Natural killer cell (primary cell): ENCODE data around the gene SLC16A13. TPM values are rescaled to one million over a fixed set of nuclear protein-coding genes. Genes with fewer than 3 reads are reported as not detected.

ENCODE experiments used
- ATAC-seq, 3 donors: fragments of 150-1000 bp in 2 of 3; fragments of 200-7000 bp in 1 of 3; cut with Tn5 transposase; 1 replicate in 1 of 3; 2 replicates in 2 of 3; pipeline ENCODE4 v1.10.0; 2021; ENCODE audit warnings: mild to moderate bottlenecking in 2 of 3, moderate library complexity in 2 of 3
- DNase-seq, 2 donors: peaks; one replicate each; pipeline versions ENCODE4 v3.0.0 to v3.0.0-alpha.2; 2013 to 2021; ENCODE audit warnings: mixed read lengths in 1 of 2
- H3K27ac ChIP-seq: one replicate; pipeline ENCODE4 v1.5.1; 2013; ENCODE audit warnings: mild to moderate bottlenecking, low read length
- H3K27me3 ChIP-seq: one replicate; pipeline ENCODE4 v1.6.1; 2013; ENCODE audit warnings: low read length; ENCODE audit not compliant: control insufficient read depth, insufficient read depth
- H3K36me3 ChIP-seq: one replicate; pipeline ENCODE4 v1.6.1; 2013; ENCODE audit warnings: low read length; ENCODE audit not compliant: control insufficient read depth, insufficient read depth
- H3K4me1 ChIP-seq: one replicate; pipeline ENCODE4 v1.6.1; 2013; ENCODE audit warnings: low read length; ENCODE audit not compliant: control insufficient read depth, insufficient read depth
- H3K4me3 ChIP-seq: one replicate; pipeline ENCODE4 v1.5.1; 2013; ENCODE audit warnings: low read length
- H3K9me3 ChIP-seq: one replicate; pipeline ENCODE4 v1.6.1; 2013; ENCODE audit warnings: low read length; ENCODE audit not compliant: control insufficient read depth, insufficient read depth
- H3K27ac Mint-ChIP-seq, 2 donors: one replicate each; pipeline ENCODE4 v1.8.0; 2022; ENCODE audit warnings: mild to moderate bottlenecking in 2 of 2, mixed read lengths in 2 of 2, moderate library complexity in 1 of 2
- H3K27me3 Mint-ChIP-seq, 2 donors: one replicate each; pipeline ENCODE4 v1.8.0; 2022; ENCODE audit warnings: low read depth in 2 of 2, mixed read lengths in 2 of 2
- H3K36me3 Mint-ChIP-seq: one replicate; pipeline ENCODE4 v1.8.0; 2022; ENCODE audit warnings: mixed read lengths
- H3K4me1 Mint-ChIP-seq, 2 donors: one replicate each; pipeline ENCODE4 v1.8.0; 2022; ENCODE audit warnings: mixed read lengths in 2 of 2
- H3K4me3 Mint-ChIP-seq: one replicate; pipeline ENCODE4 v1.8.0; 2022; ENCODE audit warnings: mild to moderate bottlenecking, moderate library complexity, mixed read lengths
- H3K9me3 Mint-ChIP-seq, 2 donors: one replicate each; pipeline ENCODE4 v1.8.0; 2022; ENCODE audit warnings: mixed read lengths in 2 of 2
- CTCF ChIP-seq: fragments of 200-600 bp; IDR thresholded peaks from one replicate; pipeline ENCODE4 v1.8.0; 2022; ENCODE audit warnings: antibody characterized with exemption
- WGBS: methylation state at CpG from one replicate; pipeline ENCODE4 v1.1.7; 2013; ENCODE audit warnings: missing lambda C conversion rate; ENCODE audit not compliant: insufficient coverage; 5-methylcytosine and 5-hydroxymethylcytosine counted together
- intact Hi-C: fragments of 100-400 bp; cut with micrococcal nuclease; formaldehyde crosslinking; loops from one replicate; pipeline ENCODE4 v1.14.2; 2022
- total RNA-seq, 4 donors: library from RNA; stranded (reverse); fragments of 120-200 nt in 1 of 4; gene quantifications; one replicate each; pipeline versions ENCODE4 v1.2.3 to v1.2.4, GENCODE V29; 2013 to 2022

Gene SLC16A13
- total RNA-seq, 3 donors from 2014 or later (not counting 1 experiment from before 2014, with no cell fraction given), result 4.8 to 7.0 (median 6.0) TPM

- H3K36me3 Mint-ChIP-seq, result peaks cover 14% of the 10 kb centered on the region
- ATAC-seq (no peak), DNase-seq (peak in 1 of 2 donors; percentile 72)
- WGBS, result 81% methylated on average over 10 of the region's 10 CpGs
- H3K9me3 Mint-ChIP-seq, result no peaks in the 10 kb centered on the region
- H3K27me3 ChIP-seq, result no peaks in the 10 kb centered on the region
- no peaks in the 10 kb centered on the region for H3K4me1 ChIP-seq
- H3K4me3 Mint-ChIP-seq, result no peak overlapping the region
- peaks cover 21 to 32% of the 10 kb centered on the region in 2 donors for H3K4me1 Mint-ChIP-seq
- no peak overlapping the region for H3K4me3 ChIP-seq
- H3K36me3 ChIP-seq, result peaks cover 53% of the 10 kb centered on the region
- TF ChIP-seq CTCF, result no peak
- H3K27me3 Mint-ChIP-seq, result no peaks in the 10 kb centered on the region
- no peaks in the 10 kb centered on the region for H3K9me3 ChIP-seq
- H3K27ac Mint-ChIP-seq, result peak overlapping the region; percentile 24 to 53
- no peak overlapping the region for H3K27ac ChIP-seq
- intact Hi-C loops, result loop anchor here (10.0 kb wide), 1 partner anchor 527 kb away; no protein-coding TSS in a partner anchor
These were observed 34.4 kb upstream of the SLC16A13 start for GRCh38 chr17:7001318-7001961.

GRCh38 chr17:7002288-7003047, 33.3 kb upstream of the SLC16A13 start:
- intact Hi-C loops, result loop anchor here (10.0 kb wide), 1 partner anchor 528 kb away; no protein-coding TSS in a partner anchor
- Histone ChIP-seq H3K27ac (no peak overlapping the region), H3K36me3 (peaks cover 54% of the 10 kb centered on the region), H3K27me3 (no peaks in the 10 kb centered on the region), H3K4me3 (no peak overlapping the region), H3K9me3 (no peaks in the 10 kb centered on the region), H3K4me1 (no peaks in the 10 kb centered on the region)
- Mint-ChIP-seq H3K27me3 (no peaks in the 10 kb centered on the region), H3K4me3 (no peak overlapping the region), H3K27ac (peak overlapping the region; percentile 24 to 53), H3K9me3 (no peaks in the 10 kb centered on the region), H3K4me1 (peaks cover 27 to 32% of the 10 kb centered on the region in 2 donors), H3K36me3 (peaks cover 14% of the 10 kb centered on the region)
- DNase-seq, result no peak
- ATAC-seq, result no peak
- TF ChIP-seq CTCF, result no peak
- WGBS, result 95% methylated on average over 6 of the region's 6 CpGs

- intact Hi-C loops, result loop anchor here (1.0 to 10.0 kb wide), 5 partner anchors 19 to 529 kb away; partner anchors contain the start of gene BCL6B
- no peaks in the 10 kb centered on the region for H3K27me3 ChIP-seq
- ATAC-seq, result no peak
- DNase-seq, result no peak
- H3K9me3 ChIP-seq, result no peaks in the 10 kb centered on the region
- Mint-ChIP-seq H3K4me3 (no peak overlapping the region), H3K36me3 (peaks cover 14% of the 10 kb centered on the region), H3K27ac (no peak overlapping the region), H3K27me3 (no peaks in the 10 kb centered on the region), H3K9me3 (no peaks in the 10 kb centered on the region), H3K4me1 (peaks cover 27 to 32% of the 10 kb centered on the region in 2 donors)
- H3K4me3 ChIP-seq, result no peak overlapping the region
- no peak overlapping the region for H3K27ac ChIP-seq
- H3K36me3 ChIP-seq, result peaks cover 45% of the 10 kb centered on the region
- WGBS, result 94% methylated on average over 1 of the region's 2 CpGs
- TF ChIP-seq CTCF, result no peak
- H3K4me1 ChIP-seq, result no peaks in the 10 kb centered on the region
These were observed 32.1 kb upstream of the SLC16A13 start for GRCh38 chr17:7003745-7004144.
